Keratinocyte (primary cell): ENCODE measurements around the gene SEPHS1. TPM values are rescaled to one million over a fixed set of nuclear protein-coding genes. Genes with fewer than 3 reads are reported as not detected.
A peak's percentile ranks its signal among the peaks of the same experiment; 100 is the strongest.

Experiments used
- DNase-seq: peaks from one replicate; pipeline ENCODE4 v3.0.0-alpha.2; 2011; ENCODE audit warnings: low read depth, missing footprints, low spot score
- FAIRE-seq: peaks from 2 replicates; lab custom pipeline; 2011; peaks lifted over from hg19 to GRCh38; lab: Jason Lieb, UNC
- H2AFZ ChIP-seq: 2 replicates; pipeline ENCODE4 v1.6.0; 2012; ENCODE audit warnings: low read length, control low read depth, inconsistent platforms; ENCODE audit not compliant: control insufficient read depth
- H3K27ac ChIP-seq: 2 replicates; pipeline ENCODE4 v1.5.1; 2011; ENCODE audit warnings: low read length; ENCODE audit not compliant: control insufficient read depth, insufficient read depth
- H3K27me3 ChIP-seq: 3 replicates; pipeline ENCODE4 v1.6.0; 2011; ENCODE audit warnings: low read length; ENCODE audit not compliant: control insufficient read depth, insufficient read depth; ENCODE audit errors: extremely low read depth
- H3K36me3 ChIP-seq, 2 experiments: 2 replicates in 1 of 2; 3 replicates in 1 of 2; pipeline ENCODE4 v1.5.1; 2011; ENCODE audit warnings: low read length in 2 of 2, mild to moderate bottlenecking in 1 of 2; ENCODE audit not compliant: control insufficient read depth in 2 of 2, insufficient read depth in 2 of 2; ENCODE audit errors: extremely low read depth in 1 of 2
- H3K4me1 ChIP-seq: 3 replicates; pipeline ENCODE4 v1.5.1; 2011; ENCODE audit warnings: low read length; ENCODE audit not compliant: control insufficient read depth, insufficient read depth; ENCODE audit errors: extremely low read depth
- H3K4me2 ChIP-seq: 3 replicates; pipeline ENCODE4 v1.6.0; 2011; ENCODE audit warnings: low read depth, low read length; ENCODE audit not compliant: control insufficient read depth, insufficient read depth; ENCODE audit errors: extremely low read depth
- H3K4me3 ChIP-seq, 3 experiments: fragments of 200-600 bp in 1 of 3; sonication (generic) in 1 of 3; 2 replicates in 2 of 3; 3 replicates in 1 of 3; pipeline ENCODE4 v1.5.1; 2011 to 2016; ENCODE audit warnings: low read length in 3 of 3, mild to moderate bottlenecking in 3 of 3, control low read depth in 2 of 3, inconsistent platforms in 1 of 3, low read depth in 1 of 3, mixed read lengths in 1 of 3, mixed run types in 1 of 3, moderate library complexity in 1 of 3; ENCODE audit not compliant: control insufficient read depth in 2 of 3, insufficient read depth in 2 of 3; ENCODE audit errors: extremely low read depth in 1 of 3
- H3K79me2 ChIP-seq: 2 replicates; pipeline ENCODE4 v1.6.0; 2012; ENCODE audit warnings: low read length; ENCODE audit not compliant: control insufficient read depth, insufficient read depth
- H3K9ac ChIP-seq: 3 replicates; pipeline ENCODE4 v1.6.0; 2011; ENCODE audit warnings: low read length; ENCODE audit not compliant: control insufficient read depth, insufficient read depth; ENCODE audit errors: extremely low read depth
- H3K9me1 ChIP-seq: 3 replicates; pipeline ENCODE4 v1.6.0; 2011; ENCODE audit warnings: low read length; ENCODE audit not compliant: control insufficient read depth, insufficient read depth; ENCODE audit errors: extremely low read depth
- H3K9me3 ChIP-seq: 2 replicates; pipeline ENCODE4 v1.5.1; 2012; ENCODE audit warnings: low read depth, low read length; ENCODE audit not compliant: control insufficient read depth
- H4K20me1 ChIP-seq: 3 replicates; pipeline ENCODE4 v1.6.0; 2011; ENCODE audit warnings: low read length; ENCODE audit not compliant: control insufficient read depth, insufficient read depth; ENCODE audit errors: extremely low read depth
- CTCF ChIP-seq, 3 experiments: IDR thresholded peaks in 1 of 3; conservative IDR thresholded peaks in 1 of 3; optimal IDR thresholded peaks in 1 of 3; 2 replicates in 2 of 3; 3 replicates in 1 of 3; pipeline versions ENCODE3 to v1.5.1; 2011; ENCODE audit warnings: low read length in 3 of 3, mild to moderate bottlenecking in 3 of 3, moderate library complexity in 2 of 3, control low read depth in 1 of 3, inconsistent platforms in 1 of 3; ENCODE audit not compliant: insufficient read depth in 2 of 3; ENCODE audit errors: extremely low read depth in 1 of 3
- EZH2 ChIP-seq: IDR thresholded peaks from one replicate; pipeline ENCODE4 v1.6.1; 2012; ENCODE audit warnings: inconsistent platforms, mild to moderate bottlenecking, low read length, moderate library complexity
- dilution Hi-C: fragments of 300-500 bp; cut with MboI; formaldehyde crosslinking; loops from one replicate; pipeline ENCODE4 v1.7.0; 2020; ENCODE audit warnings: low sequenced_read_pairs; ENCODE audit not compliant: extremely low pct_ligation_motif_present
- polyA plus RNA-seq, 5 experiments: library from polyadenylated mRNA; depleted of rRNA in 3 of 5; stranded (reverse) in 3 of 5; stranded (forward) in 1 of 5; unstranded in 1 of 5; fragments of >200 nt; gene quantifications; 1 replicate in 1 of 5; 2 replicates in 3 of 5; 3 replicates in 1 of 5; pipeline versions ENCODE4 v1.2.1 to v1.2.3, GENCODE V29; 2011 to 2012; ENCODE audit warnings: missing spikeins in 2 of 5, low read depth in 1 of 5, low replicate concordance in 1 of 5

SEPHS1 gene
- polyA plus RNA-seq, 1 donor (not counting 4 experiments of a cell fraction or from before 2014, with no cell fraction given): 65.4 TPM

DNA sequence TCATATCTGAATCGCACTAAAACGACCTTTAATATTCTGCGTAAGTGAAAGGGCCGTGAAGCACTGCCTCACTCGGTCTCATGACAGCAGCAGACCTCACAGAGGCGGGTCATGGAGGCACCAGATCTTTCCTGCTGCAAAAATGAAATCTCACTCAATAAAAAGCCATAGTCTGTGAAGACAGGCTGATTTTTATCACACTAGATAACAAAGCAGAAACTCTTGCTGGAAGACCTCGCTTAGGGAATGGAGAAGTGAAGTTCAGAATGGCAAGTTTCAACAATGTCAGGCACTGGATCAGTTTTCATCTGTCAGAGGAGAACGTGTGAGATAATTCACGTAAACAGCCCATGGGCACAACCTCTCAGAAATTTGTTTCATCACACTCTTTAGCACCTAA, 8.0 kb downstream of the SEPHS1 start:
- no peak for TF ChIP-seq CTCF (optimal IDR thresholded peaks at IDR 0.05 in 1 of 3, IDR thresholded peaks at IDR 0.05 in 1 of 3, conservative IDR thresholded peaks at IDR 0.05 in 1 of 3; ENCODE audit: extremely low read depth in 1 of 3, insufficient read depth in 2 of 3, low read length in 3 of 3)
- Histone ChIP-seq H3K9me3 (no peaks in the 10 kb centered on the region), H4K20me1 (no peaks in the 10 kb centered on the region), H3K27me3 (no peaks in the 10 kb centered on the region), H3K36me3 (peaks cover 7 to 15% of the 10 kb centered on the region in 2 experiments), H2AFZ (no peak overlapping the region), H3K9ac (no peak overlapping the region), H3K9me1 (peaks cover under 1% of the 10 kb centered on the region), H3K79me2 (peaks cover 36% of the 10 kb centered on the region), H3K4me3 (no peak overlapping the region), H3K27ac (no peak overlapping the region), H3K4me1 (peaks cover 3% of the 10 kb centered on the region), H3K4me2 (peak overlapping the region; percentile 29)
- DNase-seq (no peak), FAIRE-seq (no peak)
- dilution Hi-C loops: no loop called here

DNA sequence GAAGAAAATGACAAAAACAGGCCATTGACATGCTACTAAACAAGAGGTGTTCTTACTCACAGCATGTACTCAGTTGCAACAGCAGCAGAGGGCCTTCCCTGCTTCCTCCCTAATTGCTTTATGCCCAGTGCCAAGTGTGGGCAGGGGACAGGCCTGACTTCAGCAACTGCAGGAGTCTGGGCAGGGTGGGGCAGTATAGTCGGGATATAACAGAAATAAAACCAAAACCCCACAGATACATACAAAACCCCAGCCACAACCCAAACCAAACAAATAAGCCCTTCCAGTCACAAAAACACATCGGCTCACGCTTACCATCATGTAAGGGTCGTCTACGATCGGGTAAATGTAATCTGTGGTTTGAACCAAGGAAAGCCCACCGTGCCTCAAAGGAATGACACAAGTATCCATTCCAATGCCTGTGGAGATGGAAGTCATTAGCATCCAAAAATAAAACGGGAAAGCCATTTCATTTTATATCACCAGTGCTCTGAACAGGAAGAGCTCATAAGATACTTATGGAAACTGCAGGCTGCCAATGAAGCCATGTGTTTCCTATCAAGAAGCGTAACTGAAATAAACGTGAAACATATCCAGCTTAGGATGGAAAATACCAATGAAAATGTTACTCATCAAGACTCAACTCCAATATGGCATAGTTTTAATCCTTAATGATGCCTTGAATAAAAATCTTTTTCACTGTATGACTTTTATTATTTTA, 9.5 kb downstream of the SEPHS1 start:
- TF ChIP-seq EZH2: no peak
- no peak for TF ChIP-seq CTCF (optimal IDR thresholded peaks at IDR 0.05 in 1 of 3, IDR thresholded peaks at IDR 0.05 in 1 of 3, conservative IDR thresholded peaks at IDR 0.05 in 1 of 3; ENCODE audit: extremely low read depth in 1 of 3, insufficient read depth in 2 of 3, low read length in 3 of 3)
- FAIRE-seq (no peak), DNase-seq (no peak)
- no peak overlapping the region for H3K27ac ChIP-seq
- H2AFZ ChIP-seq: no peak overlapping the region
- H3K9me3 ChIP-seq: no peaks in the 10 kb centered on the region
- no peaks in the 10 kb centered on the region for H4K20me1 ChIP-seq
- peaks cover 27% of the 10 kb centered on the region for H3K79me2 ChIP-seq
- no peak overlapping the region for H3K4me3 ChIP-seq
- no peak overlapping the region for H3K9ac ChIP-seq
- H3K27me3 ChIP-seq: no peaks in the 10 kb centered on the region
- H3K4me1 ChIP-seq: peaks cover 3% of the 10 kb centered on the region
- dilution Hi-C loops: no loop called here
- no peak overlapping the region for H3K4me2 ChIP-seq
- H3K36me3 ChIP-seq: peaks cover 5 to 20% of the 10 kb centered on the region in 2 experiments
- H3K9me1 ChIP-seq: no peaks in the 10 kb centered on the region
